Suprapubic skin (tissue), 4 donors: ENCODE measurements around the gene FBLIM1. TPM values are rescaled to one million over a fixed set of nuclear protein-coding genes. Genes with fewer than 3 reads are reported as not detected.

Experiments used
- DNase-seq, 2 donors: peaks; one replicate each; pipeline ENCODE4 v3.0.0-alpha.2; 2019; ENCODE audit warnings: low spot score in 2 of 2
- H3K27ac ChIP-seq: fragments of 200-600 bp; sonication (generic); one replicate; pipeline ENCODE4 v1.5.1; 2019
- H3K27me3 ChIP-seq: fragments of 200-600 bp; sonication (generic); one replicate; pipeline ENCODE4 v1.5.1; 2019
- H3K36me3 ChIP-seq: fragments of 200-600 bp; sonication (generic); one replicate; pipeline ENCODE4 v1.5.1; 2019
- H3K4me1 ChIP-seq: fragments of 200-600 bp; sonication (generic); one replicate; pipeline ENCODE4 v1.5.1; 2019
- H3K4me3 ChIP-seq: fragments of 200-600 bp; sonication (generic); one replicate; pipeline ENCODE4 v1.5.1; 2019; ENCODE audit warnings: mild to moderate bottlenecking
- H3K9me3 ChIP-seq: fragments of 200-600 bp; sonication (generic); one replicate; pipeline ENCODE4 v1.5.1; 2019
- EP300 ChIP-seq: sonication (generic); formaldehyde crosslinking; IDR thresholded peaks from one replicate; pipeline ENCODE4 v1.6.1; 2017; ENCODE audit warnings: antibody characterized with exemption
- POLR2A ChIP-seq, 2 donors: fragments of 450-650 bp; IDR thresholded peaks; one replicate each; pipeline ENCODE4 v1.6.1; 2017; ENCODE audit warnings: antibody characterized with exemption in 2 of 2, mild to moderate bottlenecking in 2 of 2, moderate library complexity in 2 of 2
- POLR2AphosphoS5 ChIP-seq, 3 donors: sonication (generic); formaldehyde crosslinking; IDR thresholded peaks; one replicate each; pipeline ENCODE4 v1.6.1; 2017; ENCODE audit warnings: antibody characterized with exemption in 3 of 3
- WGBS: methylation state at CpG from one replicate; pipeline ENCODE4 v1.1.5; 2018; 5-methylcytosine and 5-hydroxymethylcytosine counted together
- total RNA-seq, 4 donors: library from RNA; depleted of rRNA; stranded (reverse); fragments of >200 nt; gene quantifications; one replicate each; pipeline ENCODE4 v1.1.0, GENCODE V29; 2016
- TF ChIP-seq, protein P1 (sequence below), 2 donors: fragments of 200-600 bp in 1 of 2; fragments of 450-650 bp in 1 of 2; sonication (generic) in 1 of 2; IDR thresholded peaks; one replicate each; pipeline ENCODE4 v1.5.1; 2016 to 2019; ENCODE audit warnings: antibody characterized with exemption in 2 of 2, mild to moderate bottlenecking in 1 of 2, moderate library complexity in 1 of 2

The FBLIM1 gene
- total RNA-seq, 4 donors from 2014 or later = 24.7 to 43.0 (median 27.4) TPM

DNA sequence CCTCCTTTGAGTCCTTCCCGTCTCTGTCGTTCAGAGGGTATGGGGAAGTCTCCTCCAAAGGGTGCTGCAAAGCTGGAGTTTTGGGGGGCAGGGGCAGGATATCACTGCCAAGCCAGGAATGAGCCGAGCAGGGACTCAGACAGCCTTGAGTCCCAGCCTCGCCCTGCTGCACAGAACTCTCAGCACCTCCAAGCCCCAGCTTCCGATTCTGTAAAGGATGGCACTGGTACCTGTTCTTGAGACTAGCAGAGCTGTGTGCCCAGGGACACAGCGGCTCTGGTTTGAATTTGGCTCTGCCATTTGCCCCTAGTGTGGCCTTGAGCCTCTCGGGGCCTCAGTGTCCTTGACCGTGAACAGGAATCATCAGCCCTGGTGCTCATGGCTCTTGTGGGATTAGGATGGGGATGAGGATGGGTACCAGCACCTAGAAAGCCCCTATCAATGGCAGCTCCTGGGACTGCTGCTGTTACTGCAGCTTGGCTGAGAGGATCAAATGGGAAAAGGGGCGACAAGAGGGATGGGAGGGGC is 1.5 kb upstream of the FBLIM1 start:
- Histone ChIP-seq H3K36me3 (no peaks in the 10 kb centered on the region), H3K9me3 (no peaks in the 10 kb centered on the region), H3K27ac (peak overlapping the region; percentile 41), H3K27me3 (peaks cover 7% of the 10 kb centered on the region), H3K4me3 (peak overlapping the region; percentile 14), H3K4me1 (peaks cover 54% of the 10 kb centered on the region)
- 69% methylated on average over 8 of the region's 9 CpGs for WGBS
- no peak for DNase-seq
- TF ChIP-seq POLR2A (IDR thresholded peaks at IDR 0.05) (no peak), EP300 (no peak)
- TF ChIP-seq, protein P1, sequence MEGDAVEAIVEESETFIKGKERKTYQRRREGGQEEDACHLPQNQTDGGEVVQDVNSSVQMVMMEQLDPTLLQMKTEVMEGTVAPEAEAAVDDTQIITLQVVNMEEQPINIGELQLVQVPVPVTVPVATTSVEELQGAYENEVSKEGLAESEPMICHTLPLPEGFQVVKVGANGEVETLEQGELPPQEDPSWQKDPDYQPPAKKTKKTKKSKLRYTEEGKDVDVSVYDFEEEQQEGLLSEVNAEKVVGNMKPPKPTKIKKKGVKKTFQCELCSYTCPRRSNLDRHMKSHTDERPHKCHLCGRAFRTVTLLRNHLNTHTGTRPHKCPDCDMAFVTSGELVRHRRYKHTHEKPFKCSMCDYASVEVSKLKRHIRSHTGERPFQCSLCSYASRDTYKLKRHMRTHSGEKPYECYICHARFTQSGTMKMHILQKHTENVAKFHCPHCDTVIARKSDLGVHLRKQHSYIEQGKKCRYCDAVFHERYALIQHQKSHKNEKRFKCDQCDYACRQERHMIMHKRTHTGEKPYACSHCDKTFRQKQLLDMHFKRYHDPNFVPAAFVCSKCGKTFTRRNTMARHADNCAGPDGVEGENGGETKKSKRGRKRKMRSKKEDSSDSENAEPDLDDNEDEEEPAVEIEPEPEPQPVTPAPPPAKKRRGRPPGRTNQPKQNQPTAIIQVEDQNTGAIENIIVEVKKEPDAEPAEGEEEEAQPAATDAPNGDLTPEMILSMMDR (IDR thresholded peaks at IDR 0.05) = no peak

DNA sequence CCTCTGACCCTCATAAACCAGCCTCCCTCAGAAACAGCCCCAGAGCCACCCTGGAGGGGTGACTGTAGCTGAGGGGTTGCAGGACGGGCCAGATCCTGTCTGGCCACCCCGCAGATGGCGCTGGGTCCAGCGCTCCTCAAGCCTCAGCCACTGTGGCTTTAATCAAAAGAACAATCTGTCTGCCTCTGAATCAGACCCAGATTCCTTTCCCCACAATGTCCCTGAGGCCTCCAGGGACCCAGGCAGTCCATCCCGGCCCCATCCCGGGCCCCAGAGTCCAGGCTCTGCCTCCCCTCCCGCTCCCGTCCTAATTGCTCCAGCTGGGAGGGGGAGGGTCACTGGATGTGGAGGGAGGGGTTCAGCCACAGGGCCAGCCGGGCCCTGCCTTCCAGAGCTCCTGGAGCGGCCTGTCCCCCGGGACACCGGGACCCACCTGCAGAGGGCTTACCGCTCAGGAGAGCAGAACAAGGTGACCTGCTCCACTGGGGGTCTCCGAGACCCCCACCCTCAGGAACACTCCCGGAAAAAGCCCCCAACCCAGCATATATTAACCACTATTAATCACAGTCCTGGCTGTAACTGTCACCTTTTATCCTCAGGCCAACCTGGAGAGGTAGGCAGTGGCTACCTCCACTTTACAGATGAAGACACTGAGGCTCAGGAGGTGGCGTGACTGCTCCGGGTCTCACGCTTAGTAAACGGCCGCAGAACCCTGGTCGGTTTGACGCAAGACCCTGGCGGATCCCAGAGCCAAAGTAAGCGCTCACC is 836 bp upstream of the FBLIM1 start:
- Histone ChIP-seq H3K27me3 (peaks cover 7% of the 10 kb centered on the region), H3K36me3 (no peaks in the 10 kb centered on the region), H3K4me1 (peaks cover 54% of the 10 kb centered on the region), H3K27ac (peak overlapping the region; percentile 60), H3K4me3 (peak overlapping the region; percentile 62), H3K9me3 (no peaks in the 10 kb centered on the region)
- 34% methylated on average over 18 of the region's 24 CpGs for WGBS
- TF ChIP-seq POLR2AphosphoS5 (IDR thresholded peaks at IDR 0.05) (no peak), EP300 (no peak), POLR2A (IDR thresholded peaks at IDR 0.05) (no peak)
- TF ChIP-seq, protein P1 (IDR thresholded peaks at IDR 0.05) = no peak
- no peak for DNase-seq

DNA sequence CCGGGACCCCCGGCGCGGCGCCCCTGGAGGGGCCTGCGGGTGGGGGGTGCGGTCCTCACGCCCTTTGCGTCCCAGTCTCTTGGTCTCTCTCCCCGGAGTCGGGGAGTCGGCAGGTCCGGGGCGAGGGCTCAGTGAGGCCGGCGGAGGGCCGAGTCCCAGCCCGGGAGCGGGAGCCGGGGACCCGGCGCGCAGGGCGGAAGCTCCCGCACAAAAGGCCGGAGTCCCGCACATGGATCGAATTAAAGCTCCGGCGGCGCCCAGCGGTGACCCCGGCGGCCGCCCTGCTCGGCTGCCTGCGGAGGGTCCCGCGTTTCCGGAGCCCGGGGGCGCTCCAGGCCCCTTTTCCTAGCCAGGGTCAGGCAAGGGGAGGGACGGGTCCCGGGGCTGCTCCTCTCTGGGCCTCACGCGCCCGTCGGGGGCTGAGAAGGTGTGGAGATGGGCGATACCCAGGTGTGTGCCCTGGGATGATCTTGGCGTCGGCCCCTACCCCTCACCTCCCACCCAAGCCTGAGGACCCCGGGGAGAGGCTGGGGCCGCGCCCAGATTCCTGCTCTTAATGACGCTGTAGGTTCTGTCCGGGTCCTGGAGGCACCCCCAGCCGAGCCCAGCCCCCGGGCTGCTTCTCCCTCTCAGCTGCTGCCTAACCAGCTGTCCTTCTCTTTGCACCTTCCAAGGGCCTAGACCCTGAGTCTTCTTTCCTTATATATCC is 512 bp downstream of the FBLIM1 start:
- peaks cover 7% of the 10 kb centered on the region for H3K27me3 ChIP-seq
- 5% methylated on average over 13 of the region's 58 CpGs for WGBS
- TF ChIP-seq, protein P1 (IDR thresholded peaks at IDR 0.05) = no peak
- TF ChIP-seq EP300 (no peak), POLR2AphosphoS5 (IDR thresholded peaks at IDR 0.05) (no peak), POLR2A (IDR thresholded peaks at IDR 0.05) (no peak)
- no peaks in the 10 kb centered on the region for H3K36me3 ChIP-seq
- peaks cover 57% of the 10 kb centered on the region for H3K4me1 ChIP-seq
- H3K4me3 ChIP-seq = peak overlapping the region; percentile 62
- H3K9me3 ChIP-seq = no peaks in the 10 kb centered on the region
- DNase-seq = no peak
- peak overlapping the region; percentile 60 for H3K27ac ChIP-seq

DNA sequence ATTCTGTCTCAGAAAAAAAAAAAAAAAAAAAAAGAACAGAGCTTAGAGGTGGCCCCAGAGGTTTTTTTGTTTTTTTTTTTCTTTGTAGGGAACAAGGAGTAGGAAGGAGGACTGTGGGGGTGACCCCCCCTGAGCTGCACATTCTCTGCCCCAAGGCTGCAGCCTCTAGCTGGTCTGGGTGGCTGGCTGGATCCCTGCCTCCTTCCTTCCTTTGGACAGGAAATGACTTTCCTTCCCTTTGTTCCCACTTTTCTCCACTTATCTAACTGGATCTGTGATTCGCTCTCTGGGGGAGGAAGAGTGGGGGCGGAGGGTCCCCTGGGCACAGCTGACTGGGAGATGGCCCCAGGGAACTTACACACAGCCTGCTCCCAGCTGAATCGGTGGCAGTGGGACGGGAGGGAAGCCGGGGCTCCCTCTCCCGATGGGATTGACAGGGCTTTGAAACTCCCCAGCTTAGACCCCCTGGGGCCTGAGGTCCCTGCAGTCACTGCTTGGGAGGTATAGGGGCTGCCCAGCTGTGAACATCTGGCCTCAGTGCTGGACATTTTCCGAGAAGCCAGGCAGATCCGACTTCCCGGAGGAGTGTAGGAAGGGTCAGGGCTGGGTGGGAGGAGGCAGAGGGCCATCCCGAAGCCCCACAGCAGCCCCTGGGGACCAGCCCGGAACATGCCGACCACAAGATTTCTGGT is 2.1 kb downstream of the FBLIM1 start:
- no peak for DNase-seq
- Histone ChIP-seq H3K27ac (peak overlapping the region; percentile 60), H3K27me3 (peaks cover 7% of the 10 kb centered on the region), H3K4me1 (peaks cover 69% of the 10 kb centered on the region), H3K4me3 (peak overlapping the region; percentile 62), H3K36me3 (peaks cover 8% of the 10 kb centered on the region), H3K9me3 (no peaks in the 10 kb centered on the region)
- WGBS = 64% methylated on average over 9 of the region's 12 CpGs
- TF ChIP-seq, protein P1 (IDR thresholded peaks at IDR 0.05) = no peak
- TF ChIP-seq EP300 (no peak), POLR2AphosphoS5 (IDR thresholded peaks at IDR 0.05) (no peak), POLR2A (IDR thresholded peaks at IDR 0.05) (no peak)
